SK-N-DZ (cell line): ENCODE data around the gene TKT.
"Not testable (repeated sequence)": the region's sequence is repeated elsewhere in the genome, so short reads cannot be mapped to it uniquely, and the experiment has no call there.

Experiments
- DNase-seq: peaks from one replicate; pipeline ENCODE4 v3.0.0-alpha.2; 2015; ENCODE audit warnings: low spot score

Gene TKT

GRCh38 chr3:53259427-53260259, 3.8 kb upstream of the TKT start:
- DNase-seq: peak; percentile 64

GRCh38 chr3:53258600-53259426, 3.0 kb upstream of the TKT start:
- DNase-seq: no peak

GRCh38 chr3:53257465-53257864, 1.6 kb upstream of the TKT start:
- DNase-seq: no peak

GRCh38 chr3:53256704-53257055, 858 bp upstream of the TKT start:
- DNase-seq: no peak

- DNase-seq: no peak
These were observed 423 bp downstream of the TKT start for GRCh38 chr3:53255423-53255774.

- DNase-seq: peak; percentile 55
These were observed 1.1 kb downstream of the TKT start for GRCh38 chr3:53254509-53255422.

- no peak for DNase-seq
These were observed 1.9 kb downstream of the TKT start for GRCh38 chr3:53253707-53254508.

- DNase-seq: not testable (repeated sequence)
These were observed 2.9 kb downstream of the TKT start for GRCh38 chr3:53252947-53253322.

- no peak for DNase-seq
These were observed 3.5 kb downstream of the TKT start for GRCh38 chr3:53252096-53252946.

- DNase-seq: no peak
These were observed 4.8 kb downstream of the TKT start for GRCh38 chr3:53250881-53251605.

- DNase-seq: no peak
These were observed 5.4 kb downstream of the TKT start for GRCh38 chr3:53250453-53250852.

- DNase-seq: no peak
These were observed 7.7 kb downstream of the TKT start for GRCh38 chr3:53248161-53248560.

GRCh38 chr3:53247619-53248018, 8.2 kb downstream of the TKT start:
- DNase-seq: no peak

GRCh38 chr3:53244271-53244670, 11.6 kb downstream of the TKT start:
- DNase-seq: no peak

GRCh38 chr3:53243785-53244184, 12.0 kb downstream of the TKT start:
- DNase-seq: no peak

- no peak for DNase-seq
These were observed 12.7 kb downstream of the TKT start for GRCh38 chr3:53243165-53243564.

- DNase-seq: no peak
These were observed 13.2 kb downstream of the TKT start for GRCh38 chr3:53242642-53243041.

GRCh38 chr3:53242155-53242554, 13.7 kb downstream of the TKT start:
- DNase-seq: no peak
